ENCODE results near the gene ATG10. TPM values are rescaled to one million over a fixed set of nuclear protein-coding genes. Genes with fewer than 3 reads are reported as not detected.

Gene ATG10
- total RNA-seq, 4 donors from 2014 or later, result 8.4 to 10.6 TPM; not detected in 2

DNA sequence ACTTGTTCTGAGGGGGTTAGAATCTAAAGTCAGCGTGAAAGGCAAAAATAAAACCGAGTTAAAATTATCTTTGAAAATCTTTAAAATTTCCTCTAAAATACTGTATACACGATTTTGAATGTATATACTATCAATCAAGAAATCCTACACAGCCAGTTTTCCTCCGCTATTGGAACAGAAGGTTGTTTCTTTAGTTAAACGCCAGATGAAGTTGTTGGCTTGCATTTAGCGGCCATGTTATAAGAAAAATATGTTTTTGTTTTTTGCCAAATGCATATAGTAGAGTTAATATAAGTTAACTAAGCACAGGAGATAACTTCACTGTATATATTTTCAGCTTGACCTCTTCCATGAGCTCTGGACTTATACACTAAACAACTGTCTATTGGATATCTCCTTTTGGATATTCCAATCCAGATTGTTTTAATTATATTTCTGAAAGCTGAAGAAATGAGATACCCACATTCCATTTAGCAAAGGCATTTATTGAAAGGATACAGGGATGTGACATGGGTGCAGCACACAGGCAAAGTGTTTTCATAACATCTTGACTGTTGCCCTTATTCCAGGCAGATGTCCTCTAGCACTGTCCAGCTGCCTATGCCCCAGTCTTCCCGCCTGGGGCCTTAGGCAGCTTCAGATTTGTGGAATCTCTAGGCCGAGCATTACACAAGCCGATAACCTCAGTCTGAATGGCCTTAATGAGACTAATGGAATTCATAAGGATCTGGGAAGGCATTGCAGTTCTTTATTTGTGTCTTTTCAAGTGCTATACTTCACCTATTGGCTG is 10.0 kb upstream of the ATG10 start:
- no peak for DNase-seq
- H3K27me3 ChIP-seq, result no peaks in the 10 kb centered on the region
- no peaks in the 10 kb centered on the region for H3K9me3 ChIP-seq
- H3K4me3 ChIP-seq, result no peak overlapping the region
- H3K27ac ChIP-seq, result no peak overlapping the region
- 85 to 90% methylated on average over 7 to 9 of the region's 9 CpGs for WGBS, 2 donors (ENCODE audit: low coverage in 1 of 2)
- in situ Hi-C loops (cut with MboI; ENCODE audit: low pct_ligation_motif_present in 1 of 4, low pct_unique_long_range_greater_than_20kb in 1 of 4, low sequenced_read_pairs in 3 of 4) (no loop called here), intact Hi-C loops (cut with DNase I; ENCODE audit: low total_unique reads) (no loop called here)
- H3K4me1 ChIP-seq, result no peaks in the 10 kb centered on the region
- H3K36me3 ChIP-seq, result no peaks in the 10 kb centered on the region
- TF ChIP-seq, protein P1, sequence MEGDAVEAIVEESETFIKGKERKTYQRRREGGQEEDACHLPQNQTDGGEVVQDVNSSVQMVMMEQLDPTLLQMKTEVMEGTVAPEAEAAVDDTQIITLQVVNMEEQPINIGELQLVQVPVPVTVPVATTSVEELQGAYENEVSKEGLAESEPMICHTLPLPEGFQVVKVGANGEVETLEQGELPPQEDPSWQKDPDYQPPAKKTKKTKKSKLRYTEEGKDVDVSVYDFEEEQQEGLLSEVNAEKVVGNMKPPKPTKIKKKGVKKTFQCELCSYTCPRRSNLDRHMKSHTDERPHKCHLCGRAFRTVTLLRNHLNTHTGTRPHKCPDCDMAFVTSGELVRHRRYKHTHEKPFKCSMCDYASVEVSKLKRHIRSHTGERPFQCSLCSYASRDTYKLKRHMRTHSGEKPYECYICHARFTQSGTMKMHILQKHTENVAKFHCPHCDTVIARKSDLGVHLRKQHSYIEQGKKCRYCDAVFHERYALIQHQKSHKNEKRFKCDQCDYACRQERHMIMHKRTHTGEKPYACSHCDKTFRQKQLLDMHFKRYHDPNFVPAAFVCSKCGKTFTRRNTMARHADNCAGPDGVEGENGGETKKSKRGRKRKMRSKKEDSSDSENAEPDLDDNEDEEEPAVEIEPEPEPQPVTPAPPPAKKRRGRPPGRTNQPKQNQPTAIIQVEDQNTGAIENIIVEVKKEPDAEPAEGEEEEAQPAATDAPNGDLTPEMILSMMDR (IDR thresholded peaks at IDR 0.05), result no peak
- TF ChIP-seq POLR2AphosphoS5 (IDR thresholded peaks at IDR 0.05) (no peak), POLR2A (IDR thresholded peaks at IDR 0.05) (no peak)

DNA sequence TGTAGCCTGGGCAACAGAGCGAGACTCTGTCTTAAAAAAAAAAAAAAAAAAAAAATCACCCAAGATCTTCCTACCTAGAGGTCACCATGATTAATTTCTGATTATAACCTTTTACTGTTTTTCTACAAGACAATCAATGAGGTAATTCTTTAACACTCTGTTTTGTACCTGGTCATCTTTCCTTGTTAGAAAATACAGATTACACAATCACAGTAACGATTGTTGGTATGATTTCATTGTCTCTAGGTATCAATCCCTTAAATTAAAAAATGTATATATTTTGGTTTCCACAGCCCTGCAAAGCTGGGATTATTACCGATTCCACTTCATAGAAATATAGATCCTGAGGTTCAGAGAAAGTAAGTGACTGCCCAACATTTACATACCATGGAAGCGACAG is 8.3 kb upstream of the ATG10 start:
- intact Hi-C loops (cut with DNase I; ENCODE audit: low total_unique reads) (no loop called here), in situ Hi-C loops (cut with MboI; ENCODE audit: low pct_ligation_motif_present in 1 of 4, low pct_unique_long_range_greater_than_20kb in 1 of 4, low sequenced_read_pairs in 3 of 4) (no loop called here)
- Histone ChIP-seq H3K27me3 (no peaks in the 10 kb centered on the region), H3K4me3 (no peak overlapping the region), H3K4me1 (no peaks in the 10 kb centered on the region), H3K27ac (no peak overlapping the region), H3K36me3 (no peaks in the 10 kb centered on the region), H3K9me3 (no peaks in the 10 kb centered on the region)
- DNase-seq, result no peak
- WGBS, 2 donors (ENCODE audit: low coverage in 1 of 2), result 82 to 94% methylated on average over 3 to 4 of the region's 4 CpGs
- TF ChIP-seq EP300 (IDR thresholded peaks at IDR 0.05; ENCODE audit: low read depth) (no peak), POLR2AphosphoS5 (IDR thresholded peaks at IDR 0.05) (no peak), POLR2A (IDR thresholded peaks at IDR 0.05) (no peak)
- TF ChIP-seq, protein P1 (IDR thresholded peaks at IDR 0.05), result no peak

DNA sequence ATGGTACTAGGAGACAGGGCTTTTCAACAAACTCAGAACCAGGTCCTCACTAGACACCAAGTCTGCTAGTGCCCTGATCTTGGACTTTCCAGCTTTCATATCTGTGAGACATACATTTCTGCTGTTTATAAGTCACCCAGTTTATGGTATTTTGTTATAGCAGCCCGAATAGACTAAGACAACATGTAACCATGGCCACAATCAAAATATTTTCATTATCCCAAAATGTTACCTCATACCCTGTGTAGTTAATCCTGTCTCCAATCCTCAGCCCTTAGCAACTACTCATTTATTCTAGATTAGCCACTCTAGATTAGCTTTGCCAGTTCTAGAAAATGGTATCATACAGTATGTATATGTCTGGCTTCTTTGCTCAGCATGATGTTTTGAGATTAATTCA is 6.3 kb upstream of the ATG10 start:
- no peak overlapping the region for H3K27ac ChIP-seq
- no peak for DNase-seq
- H3K36me3 ChIP-seq, result no peaks in the 10 kb centered on the region
- intact Hi-C loops (cut with DNase I; ENCODE audit: low total_unique reads) (no loop called here), in situ Hi-C loops (cut with MboI; ENCODE audit: low pct_ligation_motif_present in 1 of 4, low pct_unique_long_range_greater_than_20kb in 1 of 4, low sequenced_read_pairs in 3 of 4) (no loop called here)
- H3K9me3 ChIP-seq, result no peaks in the 10 kb centered on the region
- H3K27me3 ChIP-seq, result no peaks in the 10 kb centered on the region
- no peak for TF ChIP-seq EP300 (IDR thresholded peaks at IDR 0.05; ENCODE audit: low read depth)
- no peaks in the 10 kb centered on the region for H3K4me1 ChIP-seq
- no peak overlapping the region for H3K4me3 ChIP-seq
- WGBS, 2 donors (ENCODE audit: low coverage in 1 of 2), result 30 to 33% methylated on average over 1 of the region's 1 CpG

DNA sequence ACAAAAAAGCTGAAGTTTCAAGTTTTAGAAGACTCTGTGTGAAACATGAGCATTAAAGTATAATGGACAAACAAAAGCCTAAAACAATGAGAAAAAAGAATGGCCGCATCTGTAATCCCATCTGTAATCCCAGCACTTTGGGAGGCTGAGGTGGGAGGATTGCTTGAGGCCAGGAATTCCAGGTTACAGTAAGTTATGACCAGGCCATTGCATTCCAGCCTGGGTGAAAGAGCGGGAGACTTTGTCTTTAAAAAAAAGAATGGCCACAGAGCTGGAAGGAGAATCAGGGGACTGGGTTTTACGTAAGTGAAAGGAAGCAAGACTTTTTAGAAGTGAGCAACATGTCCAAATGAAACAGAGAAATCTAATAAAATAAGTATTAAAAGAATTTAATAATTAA is 2.6 kb upstream of the ATG10 start:
- TF ChIP-seq EP300 (IDR thresholded peaks at IDR 0.05; ENCODE audit: low read depth) (no peak), POLR2AphosphoS5 (IDR thresholded peaks at IDR 0.05) (no peak), POLR2A (IDR thresholded peaks at IDR 0.05) (no peak)
- TF ChIP-seq, protein P1 (IDR thresholded peaks at IDR 0.05), result no peak
- 96 to 97% methylated on average over 3 of the region's 3 CpGs for WGBS, 2 donors (ENCODE audit: low coverage in 1 of 2)
- no peak overlapping the region for H3K4me3 ChIP-seq
- in situ Hi-C loops (cut with MboI; ENCODE audit: low pct_ligation_motif_present in 1 of 4, low pct_unique_long_range_greater_than_20kb in 1 of 4, low sequenced_read_pairs in 3 of 4), result no loop called here
- no peaks in the 10 kb centered on the region for H3K27me3 ChIP-seq
- no peak for DNase-seq
- peaks cover 0 to 14% (median 3%) of the 10 kb centered on the region in 4 donors for H3K4me1 ChIP-seq
- no peaks in the 10 kb centered on the region for H3K9me3 ChIP-seq
- intact Hi-C loops (cut with DNase I; ENCODE audit: low total_unique reads), result no loop called here
- no peak overlapping the region for H3K27ac ChIP-seq
- no peaks in the 10 kb centered on the region for H3K36me3 ChIP-seq

Data from transverse colon (tissue), 4 donors.